OCI-LY3 (cell line): ENCODE measurements around the gene ZMYM4.

ENCODE experiments used
- H2AFZ ChIP-seq: fragments of 200-600, 300-600 bp; shearing (Covaris generic); 2 replicates; pipeline ENCODE4 v1.6.0; 2014; ENCODE audit warnings: antibody characterized with exemption, low read depth, low read length
- H3K27ac ChIP-seq: fragments of 200-600, 300-600 bp; sonication (generic); 2 replicates; pipeline ENCODE4 v1.5.1; 2014; ENCODE audit warnings: mild to moderate bottlenecking, low read length, moderate library complexity, mixed read lengths
- H3K27me3 ChIP-seq: fragments of 200-600, 300-600 bp; sonication (generic); 2 replicates; pipeline ENCODE4 v1.6.1; 2014; ENCODE audit warnings: low read depth, low read length, mixed read lengths
- H3K36me3 ChIP-seq: fragments of 200-600, 300-600 bp; sonication (generic); replicated peaks from 2 replicates; pipeline ENCODE3; 2014; ENCODE audit warnings: low read depth, low read length, mixed read lengths
- H3K4me1 ChIP-seq: fragments of 300-600, 200-600 bp; sonication (generic); 2 replicates; pipeline ENCODE4 v1.6.1; 2014; ENCODE audit warnings: low read length, mixed read lengths
- H3K4me2 ChIP-seq: fragments of 200-600, 300-600 bp; sonication (generic); 2 replicates; pipeline ENCODE4 v1.6.1; 2014; ENCODE audit warnings: low read length, mixed read lengths
- H3K4me3 ChIP-seq: fragments of 300-600, 200-600 bp; sonication (generic); 2 replicates; pipeline ENCODE4 v1.5.1; 2014; ENCODE audit warnings: antibody characterized with exemption, mild to moderate bottlenecking, low read length, moderate library complexity
- H3K79me2 ChIP-seq: fragments of 300-600, 200-600 bp; shearing (Covaris generic); 2 replicates; pipeline ENCODE4 v1.6.1; 2014; ENCODE audit warnings: mild to moderate bottlenecking, low read length, mixed read lengths
- H3K9ac ChIP-seq: fragments of 300-600, 200-600 bp; shearing (Covaris generic); 2 replicates; pipeline ENCODE4 v1.6.0; 2014; ENCODE audit warnings: mild to moderate bottlenecking, low read length, moderate library complexity
- H3K9me3 ChIP-seq: fragments of 200-600, 300-600 bp; shearing (Covaris generic); 2 replicates; pipeline ENCODE4 v1.6.1; 2014; ENCODE audit warnings: low read length, mixed read lengths; ENCODE audit not compliant: insufficient read depth
- H4K20me1 ChIP-seq: fragments of 200-600, 300-600 bp; sonication (generic); 2 replicates; pipeline ENCODE4 v1.6.1; 2016; ENCODE audit warnings: low read length, mixed read lengths; ENCODE audit not compliant: insufficient read depth
- EZH2phosphoT487 ChIP-seq: fragments of 200-600 bp; shearing (Covaris generic); IDR thresholded peaks from 2 replicates; pipeline ENCODE4 v1.6.1; 2018; ENCODE audit warnings: antibody characterized with exemption, mixed run types, low read depth
- TF ChIP-seq, protein P1 (sequence below): fragments of 200-600, 300-600 bp; sonication (generic); IDR thresholded peaks from 2 replicates; pipeline ENCODE4 v1.5.1; 2014; ENCODE audit warnings: antibody characterized with exemption, low read length, low read depth

ZMYM4 gene

DNA sequence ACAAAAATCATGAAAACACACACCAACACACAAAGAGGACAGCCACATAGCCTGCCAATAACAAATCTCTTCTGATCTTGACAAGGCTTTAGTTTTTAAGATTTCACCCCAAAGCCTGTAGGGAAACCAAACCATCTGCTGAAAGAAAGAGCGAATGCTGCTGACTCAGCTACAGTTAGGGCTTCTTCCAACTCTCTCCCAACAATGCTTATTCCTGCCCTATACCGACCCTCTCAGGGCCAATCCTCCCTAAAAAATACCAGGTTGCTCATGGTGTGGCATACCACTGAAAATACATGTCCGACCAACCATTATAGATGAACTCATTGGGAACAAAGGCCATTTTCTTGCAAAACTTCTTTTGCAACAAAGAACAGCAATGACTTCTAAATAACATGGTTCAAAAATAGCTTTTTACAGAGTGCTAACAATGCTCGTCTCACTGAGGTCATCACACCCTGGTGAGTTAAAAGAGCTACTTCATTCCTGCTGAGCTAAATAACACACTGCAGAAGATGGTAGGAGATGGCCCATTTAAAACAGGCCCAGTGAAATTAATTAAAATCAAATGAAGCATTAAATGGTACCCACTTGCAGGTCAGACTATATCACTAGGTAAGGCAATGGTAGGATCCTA is 202.6 kb downstream of the ZMYM4 start:
- no peak overlapping the region for H3K9ac ChIP-seq
- no peaks in the 10 kb centered on the region for H4K20me1 ChIP-seq
- H3K4me3 ChIP-seq, result no peak overlapping the region

More for the DNA sequence above, 202.6 kb downstream of the ZMYM4 start:
- H3K36me3 ChIP-seq, result peaks cover 2% of the 10 kb centered on the region
- no peak for TF ChIP-seq EZH2phosphoT487
- TF ChIP-seq, protein P1, sequence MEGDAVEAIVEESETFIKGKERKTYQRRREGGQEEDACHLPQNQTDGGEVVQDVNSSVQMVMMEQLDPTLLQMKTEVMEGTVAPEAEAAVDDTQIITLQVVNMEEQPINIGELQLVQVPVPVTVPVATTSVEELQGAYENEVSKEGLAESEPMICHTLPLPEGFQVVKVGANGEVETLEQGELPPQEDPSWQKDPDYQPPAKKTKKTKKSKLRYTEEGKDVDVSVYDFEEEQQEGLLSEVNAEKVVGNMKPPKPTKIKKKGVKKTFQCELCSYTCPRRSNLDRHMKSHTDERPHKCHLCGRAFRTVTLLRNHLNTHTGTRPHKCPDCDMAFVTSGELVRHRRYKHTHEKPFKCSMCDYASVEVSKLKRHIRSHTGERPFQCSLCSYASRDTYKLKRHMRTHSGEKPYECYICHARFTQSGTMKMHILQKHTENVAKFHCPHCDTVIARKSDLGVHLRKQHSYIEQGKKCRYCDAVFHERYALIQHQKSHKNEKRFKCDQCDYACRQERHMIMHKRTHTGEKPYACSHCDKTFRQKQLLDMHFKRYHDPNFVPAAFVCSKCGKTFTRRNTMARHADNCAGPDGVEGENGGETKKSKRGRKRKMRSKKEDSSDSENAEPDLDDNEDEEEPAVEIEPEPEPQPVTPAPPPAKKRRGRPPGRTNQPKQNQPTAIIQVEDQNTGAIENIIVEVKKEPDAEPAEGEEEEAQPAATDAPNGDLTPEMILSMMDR, result no peak
- H3K27me3 ChIP-seq, result no peaks in the 10 kb centered on the region
- H3K27ac ChIP-seq, result no peak overlapping the region
- H2AFZ ChIP-seq, result no peak overlapping the region
- no peaks in the 10 kb centered on the region for H3K9me3 ChIP-seq
- no peaks in the 10 kb centered on the region for H3K4me1 ChIP-seq
- H3K4me2 ChIP-seq, result no peak overlapping the region
- no peaks in the 10 kb centered on the region for H3K79me2 ChIP-seq
